GM04504 (cell line): ENCODE data around the gene SLC8A1.
A peak's percentile ranks its signal among the peaks of the same experiment; 100 is the strongest.

Experiments
- DNase-seq: peaks from one replicate; pipeline ENCODE4 v3.0.0-alpha.2; 2012; ENCODE audit warnings: low read depth

The SLC8A1 gene

DNA sequence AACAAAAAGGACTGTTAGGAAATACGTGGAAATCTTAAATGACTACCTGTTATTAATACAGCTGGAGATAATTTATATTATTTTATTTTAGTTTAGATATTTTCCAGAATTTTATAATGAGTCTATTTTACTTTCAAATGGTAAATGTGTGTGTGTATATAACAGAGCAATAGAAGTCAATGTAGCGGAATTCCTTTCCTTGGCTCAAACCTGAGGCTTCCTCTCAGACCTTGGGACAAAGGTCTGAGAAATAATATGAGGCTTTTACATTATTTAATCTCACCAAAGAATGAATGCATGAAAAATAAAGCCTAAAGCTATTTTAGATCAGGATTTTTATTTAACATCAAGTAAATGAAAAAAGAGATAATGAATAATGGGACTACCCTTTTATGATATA lies 65.7 kb downstream of the SLC8A1 start:
- DNase-seq: no peak

DNA sequence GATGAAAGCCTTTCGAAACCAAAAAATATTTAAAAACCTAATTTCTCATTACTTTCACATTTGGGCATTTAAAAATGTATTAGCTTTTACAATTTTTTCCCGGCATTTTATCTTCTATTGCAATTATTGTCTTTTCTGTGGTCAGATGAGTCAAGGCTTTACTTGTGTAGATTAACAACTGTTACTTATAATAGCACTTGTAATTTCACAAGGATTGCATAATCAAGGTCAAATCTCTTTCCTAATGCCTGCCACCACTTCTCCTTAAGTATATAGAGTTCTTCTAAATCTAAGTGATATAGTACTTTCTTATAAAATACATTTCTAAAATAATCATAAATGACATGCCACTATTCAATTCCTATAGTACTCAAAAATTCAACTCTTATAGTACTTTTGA lies 67.2 kb downstream of the SLC8A1 start:
- no peak for DNase-seq

DNA sequence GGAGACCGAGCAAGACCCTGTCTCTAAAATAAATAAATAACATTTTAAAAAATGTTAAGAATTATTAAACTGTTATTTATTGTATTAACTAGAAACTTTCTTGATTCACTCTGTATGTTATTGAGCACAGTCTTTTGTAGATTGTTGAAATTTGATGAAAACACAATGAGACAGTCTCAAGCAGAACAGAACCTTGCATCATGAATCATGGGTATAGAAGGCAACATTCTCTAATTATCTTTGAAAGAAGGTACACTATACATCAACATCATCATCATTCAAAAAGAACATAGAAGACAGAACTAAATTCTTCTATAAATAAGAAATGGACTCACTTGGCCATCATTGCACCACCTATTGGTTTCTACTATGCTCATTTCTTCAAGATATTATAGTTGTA lies 67.7 kb downstream of the SLC8A1 start:
- no peak for DNase-seq

DNA sequence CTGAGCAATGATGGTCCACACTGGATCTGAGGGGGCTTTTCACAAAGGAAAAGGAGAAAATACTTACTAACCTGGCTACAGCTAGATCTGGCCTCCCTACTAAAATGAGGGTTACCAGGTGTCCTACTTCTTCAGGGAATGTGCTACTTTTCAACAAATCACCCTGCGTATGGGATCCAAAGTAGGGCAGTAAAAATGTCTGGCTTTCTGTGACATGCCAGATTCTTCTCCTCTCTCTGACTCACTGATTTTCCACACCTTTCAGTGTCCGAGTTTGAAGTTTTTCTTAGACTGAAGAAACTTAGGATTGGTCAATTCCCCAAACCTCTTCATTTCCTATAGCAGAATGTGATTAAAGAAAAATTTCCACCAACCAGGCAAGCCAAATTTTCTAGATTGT lies 71.2 kb downstream of the SLC8A1 start:
- no peak for DNase-seq

DNA sequence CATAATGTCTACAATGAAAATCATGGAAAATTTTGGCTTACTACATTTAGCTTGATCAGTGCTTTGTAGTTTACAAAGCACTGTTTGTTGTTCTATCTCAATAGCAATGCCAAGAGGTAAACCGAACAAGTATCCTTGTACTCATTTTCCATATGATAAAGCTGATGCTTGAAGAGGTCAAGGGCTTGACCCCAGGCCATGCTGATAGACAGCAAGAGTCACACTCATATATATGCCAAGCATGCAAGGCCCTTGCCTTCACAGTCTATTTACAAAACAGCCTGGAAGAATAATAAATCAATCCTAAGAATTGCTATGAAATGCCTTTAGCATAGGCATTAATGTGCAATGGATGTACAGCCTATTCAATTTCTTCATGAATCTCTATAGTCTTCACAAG lies 71.8 kb downstream of the SLC8A1 start:
- DNase-seq: no peak

DNA sequence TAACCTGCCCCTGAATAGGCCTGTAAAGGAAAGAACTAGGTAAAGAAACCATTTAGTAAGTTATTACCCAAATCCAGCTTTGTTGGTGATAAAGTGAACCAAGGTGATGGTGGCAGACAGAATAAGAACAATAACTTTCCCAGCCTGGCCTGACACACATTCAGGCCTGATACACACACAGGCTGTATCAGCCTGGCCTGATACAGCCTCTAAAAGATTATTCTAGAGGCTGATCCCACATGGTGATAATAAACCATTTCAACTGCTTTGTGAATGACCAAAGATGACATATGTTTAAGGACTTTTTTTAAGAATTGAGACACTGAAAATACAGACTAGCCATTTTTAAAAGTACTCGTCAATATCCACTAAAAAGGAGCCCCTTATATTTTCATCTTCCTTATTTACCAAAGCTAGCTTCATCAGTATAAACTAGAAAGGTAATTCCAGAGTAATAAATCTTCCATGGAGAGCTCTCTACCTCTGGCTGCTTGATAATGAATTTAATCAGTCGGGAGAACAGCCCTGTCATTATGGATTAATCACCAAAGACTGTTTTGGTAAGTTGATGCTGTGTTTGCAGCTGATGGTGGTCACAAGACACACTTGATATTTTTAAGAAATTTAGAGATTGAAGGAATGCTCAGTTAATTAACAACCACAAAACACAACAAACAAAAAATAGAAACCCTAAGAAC lies 77.2 kb downstream of the SLC8A1 start:
- DNase-seq: no peak

DNA sequence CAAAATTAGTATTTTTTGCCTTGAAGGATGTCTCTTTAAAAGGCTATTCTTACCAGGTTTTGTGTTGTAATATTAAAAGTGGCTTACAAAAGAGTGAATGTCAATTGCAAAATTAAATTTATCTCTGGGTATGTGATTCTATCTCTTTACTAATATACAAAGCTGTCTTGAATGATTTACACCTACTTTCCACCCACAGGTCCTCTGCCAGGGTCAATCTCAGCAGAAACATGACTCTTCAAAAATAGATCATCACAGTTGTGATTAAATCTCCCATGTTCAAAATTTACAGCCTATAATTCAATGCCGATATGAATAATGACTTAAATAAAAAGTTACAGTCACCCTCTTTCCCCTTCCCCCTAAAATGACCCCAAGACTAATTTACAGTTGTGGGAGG lies 78.8 kb downstream of the SLC8A1 start:
- no peak for DNase-seq

DNA sequence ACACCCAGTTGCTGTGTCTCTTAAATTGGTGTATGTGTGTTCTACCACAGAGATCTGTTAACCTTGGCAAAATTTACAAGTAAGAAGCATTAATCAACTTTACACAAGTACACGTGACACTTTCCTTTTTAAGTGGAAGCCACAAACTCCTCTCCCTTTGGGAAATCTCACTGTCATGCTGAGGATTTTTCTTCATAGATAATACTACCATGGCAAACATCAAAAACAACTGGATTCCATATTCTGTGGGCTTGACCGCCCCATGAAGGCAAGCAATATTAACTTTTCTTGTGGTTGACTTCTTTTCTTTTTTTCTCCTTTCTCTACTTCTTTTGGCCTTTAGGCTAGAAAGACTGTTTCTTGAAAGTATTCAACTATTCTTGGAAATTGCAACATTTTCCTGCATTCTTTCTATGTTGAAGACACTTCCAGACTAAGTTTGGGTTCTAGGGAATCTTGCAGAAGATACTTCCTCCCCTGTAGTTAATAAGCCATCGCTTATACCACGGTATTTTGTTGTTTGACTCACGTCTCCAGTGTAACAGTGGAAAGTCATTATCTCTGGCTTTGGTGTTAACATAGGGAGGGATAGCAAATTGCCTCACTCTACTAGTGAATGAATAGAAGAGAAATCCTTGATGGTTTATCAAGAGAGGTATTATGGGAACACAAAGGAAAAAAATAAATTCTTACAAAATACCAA lies 79.5 kb downstream of the SLC8A1 start:
- DNase-seq: no peak

DNA sequence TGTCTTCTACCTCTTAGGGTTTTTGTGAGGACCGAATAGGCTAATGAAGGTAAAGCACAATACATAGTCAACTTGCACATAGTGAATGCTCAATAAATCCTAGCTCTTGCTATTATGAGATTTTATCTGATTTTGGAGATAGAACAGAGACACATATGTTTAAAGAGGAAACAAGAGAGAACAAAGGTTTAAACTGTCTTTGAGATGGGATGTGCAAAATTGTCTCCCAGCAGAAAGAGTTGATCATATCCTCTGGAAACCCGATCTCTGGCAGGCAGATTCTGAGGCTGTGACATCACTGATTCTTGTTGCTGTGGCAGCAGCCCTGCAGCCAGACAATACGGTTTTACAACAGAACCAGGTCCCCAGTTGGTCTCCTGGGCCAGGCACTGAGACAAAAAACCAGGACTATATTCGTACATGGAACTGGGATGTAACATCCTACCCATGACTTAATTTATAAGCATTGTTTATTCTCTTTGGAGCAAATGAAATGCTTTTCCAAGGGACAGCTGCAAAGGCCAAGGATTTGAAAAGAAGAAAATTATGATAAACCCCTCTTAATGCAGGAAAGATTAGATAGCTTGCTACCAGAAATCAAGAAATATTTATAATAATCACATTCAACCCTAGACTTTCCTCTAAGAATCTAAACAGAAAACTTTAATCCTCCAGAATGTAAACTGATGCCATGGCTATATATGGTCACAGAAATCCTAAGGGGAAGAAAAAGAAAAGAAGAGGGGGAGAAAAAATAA lies 80.2 kb downstream of the SLC8A1 start:
- peak; percentile 66 for DNase-seq

DNA sequence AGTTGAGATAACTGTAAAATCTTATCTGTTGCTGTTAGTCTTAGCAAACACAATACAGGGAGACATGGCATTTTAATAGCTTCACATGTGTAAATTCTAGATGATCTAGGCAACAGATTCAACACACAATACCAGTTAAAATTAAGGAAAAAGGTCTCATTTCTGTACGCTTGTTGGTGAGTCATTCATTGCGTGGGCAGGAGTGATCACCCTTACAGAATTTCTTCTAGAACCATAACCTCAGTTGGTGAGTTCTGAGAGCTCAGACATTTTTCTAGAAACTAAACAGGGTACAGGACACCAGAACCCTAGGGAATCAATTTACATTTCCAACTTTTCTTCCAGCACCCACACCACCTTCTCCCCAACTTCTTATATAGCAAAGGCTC lies 81.9 kb downstream of the SLC8A1 start:
- no peak for DNase-seq

DNA sequence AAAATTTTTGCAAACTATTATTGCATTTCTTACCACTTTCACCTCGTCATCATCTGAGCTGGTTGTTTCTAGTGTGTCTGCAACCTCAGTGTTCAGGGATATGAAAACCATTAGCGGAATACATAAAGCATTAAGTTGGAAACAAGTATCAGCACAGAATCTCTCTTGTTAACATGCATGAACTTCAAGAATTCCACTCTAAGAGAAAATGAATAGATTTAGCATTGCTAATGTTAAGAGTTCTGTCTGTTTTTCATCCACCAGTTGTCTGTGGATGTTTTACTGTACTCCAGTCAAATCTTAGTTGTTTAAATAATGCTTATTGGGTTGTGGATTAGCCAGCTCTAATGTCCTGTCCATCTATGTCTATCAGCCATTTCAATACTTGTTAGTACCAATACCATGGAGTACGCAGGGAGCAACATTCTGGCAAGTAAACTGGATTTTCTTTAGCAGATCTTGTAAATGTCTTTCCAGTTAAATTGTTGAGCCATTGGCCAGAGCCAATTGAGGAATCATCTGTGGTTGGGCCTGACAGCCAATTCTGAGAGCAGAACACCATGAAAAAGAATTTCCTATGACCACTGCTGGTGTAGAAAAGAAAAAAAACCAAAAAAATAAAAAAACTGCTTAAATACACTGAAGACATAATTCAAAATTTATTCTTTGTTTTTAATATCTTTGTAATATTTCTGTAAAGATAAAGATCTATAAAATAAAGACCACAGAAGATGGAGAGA lies 82.5 kb downstream of the SLC8A1 start:
- no peak for DNase-seq

DNA sequence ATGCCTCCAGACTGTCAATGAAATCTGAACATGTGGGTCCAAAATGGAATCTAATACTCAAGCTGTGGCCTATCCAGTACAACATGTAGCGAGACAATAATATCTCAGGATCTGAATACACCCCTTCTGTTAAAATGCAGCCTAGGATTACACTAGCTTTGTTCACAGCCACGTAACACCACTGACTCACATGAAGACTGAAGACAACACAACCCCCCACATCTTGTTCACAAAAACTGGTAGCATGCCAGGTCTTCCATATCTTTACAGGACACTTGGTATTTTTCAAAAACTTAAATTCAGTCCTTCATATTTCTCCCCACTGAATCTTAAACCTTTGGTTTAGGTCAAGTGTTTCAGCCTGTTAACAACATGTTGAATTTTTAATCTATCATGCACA lies 84.2 kb downstream of the SLC8A1 start:
- DNase-seq: no peak

DNA sequence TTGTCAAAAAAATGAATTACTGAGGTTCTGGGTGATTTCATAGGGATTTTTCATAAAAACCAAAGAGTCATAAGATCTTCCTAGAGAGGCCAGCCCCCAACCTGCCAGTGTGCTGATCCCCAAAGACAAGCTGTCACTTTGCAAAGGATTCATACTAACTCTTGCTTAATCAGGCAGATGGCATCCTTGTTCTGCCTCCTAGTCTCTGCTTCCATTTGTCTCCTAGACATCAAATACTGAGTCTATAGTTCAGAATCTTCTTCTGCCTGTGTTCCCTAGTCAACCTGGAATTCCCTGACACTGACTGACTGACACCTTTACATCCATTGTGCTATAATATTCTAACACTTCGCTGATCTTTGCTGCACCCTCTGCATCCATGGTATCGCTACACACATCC lies 84.9 kb downstream of the SLC8A1 start:
- no peak for DNase-seq

DNA sequence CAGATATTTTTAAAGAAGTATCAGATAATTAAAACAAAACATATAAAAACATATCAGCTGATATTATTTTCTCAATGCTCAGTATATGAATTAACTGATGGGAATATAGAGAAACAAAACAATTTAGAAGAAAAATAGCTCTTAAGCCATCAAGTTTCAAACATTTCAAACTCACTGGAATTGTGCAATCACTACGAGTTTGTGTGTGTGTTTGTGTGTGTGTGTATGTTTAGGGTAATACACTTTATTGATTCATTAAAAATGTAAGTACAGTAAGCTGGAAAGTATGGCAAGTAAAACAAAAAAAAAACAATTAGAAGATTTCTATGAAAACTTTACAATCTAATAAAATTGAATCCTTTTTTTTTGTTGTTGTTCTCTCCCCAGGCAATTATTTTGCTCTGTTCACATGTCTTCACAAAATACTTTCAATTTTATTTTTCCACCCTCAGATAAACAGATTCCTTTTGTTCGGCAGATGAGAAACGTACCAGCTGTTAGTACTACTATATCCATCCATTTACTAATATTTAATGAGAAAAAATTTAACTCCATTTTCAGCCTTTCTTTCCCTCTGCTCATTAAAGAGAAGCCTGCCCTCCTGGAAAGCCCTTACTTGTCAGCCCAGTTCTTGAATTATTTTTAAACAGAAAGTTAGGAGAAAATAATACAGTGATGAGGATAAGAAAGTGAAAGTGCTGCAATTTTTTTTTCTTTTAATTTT lies 87.6 kb downstream of the SLC8A1 start:
- no peak for DNase-seq

DNA sequence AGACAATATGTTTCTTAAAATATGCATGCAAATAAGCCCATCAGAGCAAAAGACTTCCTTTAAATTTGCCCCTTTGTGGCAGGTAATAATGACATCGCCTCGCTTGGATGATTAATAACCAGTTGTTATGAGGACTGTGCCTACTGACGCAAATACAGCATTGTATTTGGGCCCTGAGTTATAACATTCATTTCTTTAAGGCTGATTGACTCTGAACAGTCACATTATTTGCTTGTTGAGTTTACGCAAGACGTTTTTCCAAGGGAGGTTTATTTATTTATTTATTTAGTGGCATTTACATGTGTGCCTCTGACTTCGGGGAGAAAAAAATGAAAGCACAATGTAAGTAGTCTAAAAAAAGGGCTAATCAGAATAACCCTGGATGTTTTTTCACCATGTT lies 88.3 kb downstream of the SLC8A1 start:
- no peak for DNase-seq

DNA sequence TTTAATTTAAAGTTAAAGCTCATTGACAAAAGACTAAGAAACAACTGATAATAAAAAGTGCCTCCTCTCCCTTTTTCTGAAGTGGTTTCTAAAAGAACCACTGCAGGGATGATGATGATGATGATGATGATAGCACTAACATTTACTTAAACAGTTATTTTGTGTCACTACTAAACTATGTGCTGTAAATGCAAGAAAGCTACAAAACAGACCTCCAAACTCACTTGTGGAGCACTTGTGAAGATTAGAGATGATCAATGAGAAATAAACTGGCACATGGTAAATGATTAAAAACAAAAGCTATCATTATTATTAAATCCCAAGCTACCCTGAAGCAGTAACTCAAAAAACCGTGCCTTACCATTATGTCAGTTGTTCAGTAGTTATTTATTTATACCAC lies 88.7 kb downstream of the SLC8A1 start:
- no peak for DNase-seq

DNA sequence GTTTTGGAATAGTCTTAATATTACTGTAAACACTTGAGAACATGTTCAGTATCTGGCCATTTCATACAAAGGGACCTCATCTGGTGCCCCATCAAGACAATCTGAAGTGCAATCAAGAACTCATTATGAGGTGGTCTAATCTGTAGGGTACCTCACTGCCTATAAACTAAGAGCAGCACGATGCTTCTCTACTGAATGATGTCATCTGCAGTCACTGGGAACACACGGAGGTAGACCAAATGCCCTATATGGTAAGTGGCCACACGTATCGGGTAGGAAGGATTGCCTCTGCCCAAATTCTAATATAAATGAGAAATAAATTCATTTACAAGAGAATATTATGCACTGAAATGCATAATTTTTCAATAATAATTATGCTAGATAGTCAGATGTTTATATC lies 90.4 kb downstream of the SLC8A1 start:
- DNase-seq: no peak

DNA sequence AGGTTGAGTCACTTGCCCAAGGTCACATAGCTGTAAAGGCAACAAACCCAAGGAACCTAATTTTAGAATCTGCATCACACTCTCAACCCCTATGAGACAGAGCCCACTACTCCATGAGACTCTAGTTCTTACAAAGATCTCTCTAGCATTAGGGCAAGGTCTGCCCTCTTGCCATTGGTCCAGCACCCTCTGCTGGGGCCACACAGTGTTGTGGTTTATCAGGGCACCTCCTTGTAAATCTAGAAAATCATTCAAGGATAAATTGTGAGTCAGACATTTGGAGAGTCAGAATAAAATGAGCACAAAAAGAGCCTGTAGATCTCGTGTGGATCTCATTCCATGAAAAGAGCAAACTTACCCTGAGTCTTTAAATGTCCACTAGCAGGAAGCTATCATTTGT lies 91.2 kb downstream of the SLC8A1 start:
- DNase-seq: no peak

DNA sequence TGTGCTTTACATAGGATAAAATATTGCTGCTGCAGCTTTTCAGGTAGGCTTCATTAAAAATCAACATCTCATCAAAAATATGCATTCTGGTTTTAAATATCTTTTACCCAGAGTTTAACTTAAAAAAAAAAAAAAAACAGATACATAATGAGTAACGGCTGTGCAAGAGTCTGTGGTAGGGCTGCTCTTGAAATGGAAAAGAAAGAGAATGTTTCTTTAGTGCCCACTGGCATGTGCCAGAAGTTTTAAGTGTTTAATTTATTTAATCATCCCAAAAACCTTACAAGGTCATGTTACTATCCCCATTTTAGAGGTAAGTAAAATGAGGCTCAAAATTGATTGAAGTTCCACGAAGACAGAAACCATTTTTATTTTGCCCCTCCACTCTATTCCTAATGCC lies 92.1 kb downstream of the SLC8A1 start:
- no peak for DNase-seq

DNA sequence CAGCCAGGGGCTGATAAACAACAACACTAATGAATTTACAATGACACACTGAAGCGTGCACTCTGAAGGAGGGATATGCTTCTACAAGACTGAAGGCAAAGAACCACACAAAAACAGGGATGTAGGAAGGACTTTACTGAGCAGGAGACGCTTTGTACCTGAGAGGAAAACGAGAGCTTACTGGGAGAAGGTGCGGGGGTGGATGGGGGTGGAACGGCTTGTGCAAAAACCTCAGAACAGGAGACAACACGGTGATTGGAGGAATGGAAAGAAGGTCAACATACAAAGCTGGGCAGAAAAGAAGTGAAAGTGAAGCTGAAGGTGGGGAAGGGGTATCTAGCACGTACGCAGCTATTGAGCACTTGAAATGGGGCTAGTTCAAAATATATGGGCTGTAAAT lies 93.1 kb downstream of the SLC8A1 start:
- DNase-seq: no peak

DNA sequence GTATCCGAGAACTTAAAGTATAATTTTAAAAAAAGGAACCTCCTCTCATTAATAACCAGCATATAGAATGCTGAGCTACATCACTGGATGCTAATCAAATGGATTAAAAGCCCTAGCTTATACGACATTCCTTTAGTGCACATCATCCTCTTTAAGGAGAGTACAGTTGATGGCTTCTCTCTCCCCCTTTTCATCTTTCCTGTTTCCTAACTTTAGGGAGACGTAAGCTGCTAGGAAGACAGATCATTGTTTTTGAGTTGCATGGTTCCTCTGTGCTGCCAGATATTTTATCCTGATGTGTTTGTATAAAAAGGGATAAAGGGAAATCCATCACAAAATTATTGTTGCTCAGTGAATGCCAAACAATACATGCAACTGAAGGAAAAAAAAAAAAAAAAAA lies 94.2 kb downstream of the SLC8A1 start:
- no peak for DNase-seq

DNA sequence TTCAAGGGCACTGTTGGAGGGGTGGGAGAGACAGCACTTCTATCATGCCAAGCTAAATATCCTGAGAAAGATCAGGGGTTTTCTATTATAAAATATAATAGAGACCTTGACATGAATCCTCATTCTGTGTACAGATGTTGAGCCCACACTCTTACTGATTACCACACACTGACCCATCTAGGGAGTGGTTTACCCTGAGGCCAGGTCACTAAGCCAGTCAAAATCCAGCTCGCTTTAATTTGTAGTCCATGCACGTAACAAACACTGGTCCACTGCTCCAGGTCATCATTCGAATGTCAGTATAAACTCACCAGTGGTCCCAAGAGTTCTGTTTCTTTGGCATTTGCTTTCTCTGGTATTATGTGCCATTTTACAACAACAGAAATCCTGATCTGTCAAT lies 96.4 kb downstream of the SLC8A1 start:
- no peak for DNase-seq
